Keratinocyte (primary cell): ENCODE data around the gene MON2. TPM values are rescaled to one million over a fixed set of nuclear protein-coding genes. Genes with fewer than 3 reads are reported as not detected.

ENCODE experiments used
- DNase-seq: peaks from one replicate; pipeline ENCODE4 v3.0.0-alpha.2; 2011; ENCODE audit warnings: low read depth, missing footprints, low spot score
- FAIRE-seq: peaks from 2 replicates; lab custom pipeline; 2011; peaks lifted over from hg19 to GRCh38; lab: Jason Lieb, UNC
- H2AFZ ChIP-seq: 2 replicates; pipeline ENCODE4 v1.6.0; 2012; ENCODE audit warnings: low read length, control low read depth, inconsistent platforms; ENCODE audit not compliant: control insufficient read depth
- H3K27ac ChIP-seq: 2 replicates; pipeline ENCODE4 v1.5.1; 2011; ENCODE audit warnings: low read length; ENCODE audit not compliant: control insufficient read depth, insufficient read depth
- H3K27me3 ChIP-seq: 3 replicates; pipeline ENCODE4 v1.6.0; 2011; ENCODE audit warnings: low read length; ENCODE audit not compliant: control insufficient read depth, insufficient read depth; ENCODE audit errors: extremely low read depth
- H3K36me3 ChIP-seq, 2 experiments: 2 replicates in 1 of 2; 3 replicates in 1 of 2; pipeline ENCODE4 v1.5.1; 2011; ENCODE audit warnings: low read length in 2 of 2, mild to moderate bottlenecking in 1 of 2; ENCODE audit not compliant: control insufficient read depth in 2 of 2, insufficient read depth in 2 of 2; ENCODE audit errors: extremely low read depth in 1 of 2
- H3K4me1 ChIP-seq: 3 replicates; pipeline ENCODE4 v1.5.1; 2011; ENCODE audit warnings: low read length; ENCODE audit not compliant: control insufficient read depth, insufficient read depth; ENCODE audit errors: extremely low read depth
- H3K4me2 ChIP-seq: 3 replicates; pipeline ENCODE4 v1.6.0; 2011; ENCODE audit warnings: low read depth, low read length; ENCODE audit not compliant: control insufficient read depth, insufficient read depth; ENCODE audit errors: extremely low read depth
- H3K4me3 ChIP-seq, 3 experiments: fragments of 200-600 bp in 1 of 3; sonication (generic) in 1 of 3; 2 replicates in 2 of 3; 3 replicates in 1 of 3; pipeline ENCODE4 v1.5.1; 2011 to 2016; ENCODE audit warnings: low read length in 3 of 3, mild to moderate bottlenecking in 3 of 3, control low read depth in 2 of 3, inconsistent platforms in 1 of 3, low read depth in 1 of 3, mixed read lengths in 1 of 3, mixed run types in 1 of 3, moderate library complexity in 1 of 3; ENCODE audit not compliant: control insufficient read depth in 2 of 3, insufficient read depth in 2 of 3; ENCODE audit errors: extremely low read depth in 1 of 3
- H3K79me2 ChIP-seq: 2 replicates; pipeline ENCODE4 v1.6.0; 2012; ENCODE audit warnings: low read length; ENCODE audit not compliant: control insufficient read depth, insufficient read depth
- H3K9ac ChIP-seq: 3 replicates; pipeline ENCODE4 v1.6.0; 2011; ENCODE audit warnings: low read length; ENCODE audit not compliant: control insufficient read depth, insufficient read depth; ENCODE audit errors: extremely low read depth
- H3K9me1 ChIP-seq: 3 replicates; pipeline ENCODE4 v1.6.0; 2011; ENCODE audit warnings: low read length; ENCODE audit not compliant: control insufficient read depth, insufficient read depth; ENCODE audit errors: extremely low read depth
- H3K9me3 ChIP-seq: 2 replicates; pipeline ENCODE4 v1.5.1; 2012; ENCODE audit warnings: low read depth, low read length; ENCODE audit not compliant: control insufficient read depth
- H4K20me1 ChIP-seq: 3 replicates; pipeline ENCODE4 v1.6.0; 2011; ENCODE audit warnings: low read length; ENCODE audit not compliant: control insufficient read depth, insufficient read depth; ENCODE audit errors: extremely low read depth
- EZH2 ChIP-seq: IDR thresholded peaks from one replicate; pipeline ENCODE4 v1.6.1; 2012; ENCODE audit warnings: inconsistent platforms, mild to moderate bottlenecking, low read length, moderate library complexity
- dilution Hi-C: fragments of 300-500 bp; cut with MboI; formaldehyde crosslinking; loops from one replicate; pipeline ENCODE4 v1.7.0; 2020; ENCODE audit warnings: low sequenced_read_pairs; ENCODE audit not compliant: extremely low pct_ligation_motif_present
- polyA plus RNA-seq, 5 experiments: library from polyadenylated mRNA; depleted of rRNA in 3 of 5; stranded (reverse) in 3 of 5; stranded (forward) in 1 of 5; unstranded in 1 of 5; fragments of >200 nt; gene quantifications; 1 replicate in 1 of 5; 2 replicates in 3 of 5; 3 replicates in 1 of 5; pipeline versions ENCODE4 v1.2.1 to v1.2.3, GENCODE V29; 2011 to 2012; ENCODE audit warnings: missing spikeins in 2 of 5, low read depth in 1 of 5, low replicate concordance in 1 of 5
- TF ChIP-seq, protein P1 (sequence below), 3 experiments: IDR thresholded peaks in 1 of 3; conservative IDR thresholded peaks in 1 of 3; optimal IDR thresholded peaks in 1 of 3; 2 replicates in 2 of 3; 3 replicates in 1 of 3; pipeline versions ENCODE3 to v1.5.1; 2011; ENCODE audit warnings: low read length in 3 of 3, mild to moderate bottlenecking in 3 of 3, moderate library complexity in 2 of 3, control low read depth in 1 of 3, inconsistent platforms in 1 of 3; ENCODE audit not compliant: insufficient read depth in 2 of 3; ENCODE audit errors: extremely low read depth in 1 of 3

MON2 gene
- polyA plus RNA-seq, 1 donor (not counting 4 experiments of a cell fraction or from before 2014, with no cell fraction given): 18.5 TPM

DNA sequence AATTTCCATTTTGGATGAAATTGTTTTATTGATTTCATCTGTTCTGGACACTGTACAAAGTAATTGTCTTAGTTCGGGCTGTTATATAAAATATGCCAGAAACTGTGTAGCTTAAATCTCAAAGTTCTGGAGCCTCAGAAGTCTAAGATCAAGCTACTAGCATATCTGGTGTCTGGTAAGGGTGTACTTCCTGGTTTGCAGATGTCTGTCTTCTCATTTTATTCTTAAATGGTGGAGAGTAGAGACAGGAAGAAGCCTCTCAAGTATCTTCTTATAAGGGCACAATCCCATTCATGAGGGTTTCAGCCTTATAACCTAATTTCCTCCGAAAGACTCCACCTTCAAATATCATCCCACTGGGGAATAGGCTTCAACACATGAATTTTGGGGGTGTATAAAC is 51.3 kb downstream of the MON2 start:
- H4K20me1 ChIP-seq: no peaks in the 10 kb centered on the region
- no peaks in the 10 kb centered on the region for H3K9me3 ChIP-seq

DNA sequence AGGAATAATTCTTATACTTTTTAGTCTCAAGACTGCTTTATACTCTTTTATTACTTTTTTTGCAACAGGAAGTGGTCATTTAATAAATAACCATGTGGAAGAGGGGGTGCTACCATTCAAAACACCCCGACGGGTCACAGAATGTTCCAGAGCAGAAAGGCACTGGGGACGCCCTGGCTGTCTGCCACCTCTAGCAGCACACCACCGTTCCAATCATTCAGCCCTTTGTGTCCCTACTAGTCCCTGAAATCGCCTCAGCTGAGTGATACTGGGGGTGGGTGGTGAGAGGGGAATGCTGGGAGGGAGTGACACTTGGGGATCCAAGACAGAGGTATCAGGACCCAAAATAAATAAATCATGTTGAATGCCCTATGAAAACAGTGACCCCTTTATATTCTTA is 52.4 kb downstream of the MON2 start:
- Histone ChIP-seq H2AFZ (no peak overlapping the region), H3K9me1 (no peaks in the 10 kb centered on the region), H3K79me2 (no peaks in the 10 kb centered on the region), H3K9ac (no peak overlapping the region), H3K27ac (no peak overlapping the region), H3K9me3 (no peaks in the 10 kb centered on the region), H3K36me3 (no peaks in the 10 kb centered on the region), H3K27me3 (no peaks in the 10 kb centered on the region), H4K20me1 (no peaks in the 10 kb centered on the region), H3K4me2 (no peak overlapping the region), H3K4me3 (no peak overlapping the region), H3K4me1 (no peaks in the 10 kb centered on the region)
- no peak for TF ChIP-seq EZH2
- TF ChIP-seq, protein P1, sequence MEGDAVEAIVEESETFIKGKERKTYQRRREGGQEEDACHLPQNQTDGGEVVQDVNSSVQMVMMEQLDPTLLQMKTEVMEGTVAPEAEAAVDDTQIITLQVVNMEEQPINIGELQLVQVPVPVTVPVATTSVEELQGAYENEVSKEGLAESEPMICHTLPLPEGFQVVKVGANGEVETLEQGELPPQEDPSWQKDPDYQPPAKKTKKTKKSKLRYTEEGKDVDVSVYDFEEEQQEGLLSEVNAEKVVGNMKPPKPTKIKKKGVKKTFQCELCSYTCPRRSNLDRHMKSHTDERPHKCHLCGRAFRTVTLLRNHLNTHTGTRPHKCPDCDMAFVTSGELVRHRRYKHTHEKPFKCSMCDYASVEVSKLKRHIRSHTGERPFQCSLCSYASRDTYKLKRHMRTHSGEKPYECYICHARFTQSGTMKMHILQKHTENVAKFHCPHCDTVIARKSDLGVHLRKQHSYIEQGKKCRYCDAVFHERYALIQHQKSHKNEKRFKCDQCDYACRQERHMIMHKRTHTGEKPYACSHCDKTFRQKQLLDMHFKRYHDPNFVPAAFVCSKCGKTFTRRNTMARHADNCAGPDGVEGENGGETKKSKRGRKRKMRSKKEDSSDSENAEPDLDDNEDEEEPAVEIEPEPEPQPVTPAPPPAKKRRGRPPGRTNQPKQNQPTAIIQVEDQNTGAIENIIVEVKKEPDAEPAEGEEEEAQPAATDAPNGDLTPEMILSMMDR (optimal IDR thresholded peaks at IDR 0.05 in 1 of 3, IDR thresholded peaks at IDR 0.05 in 1 of 3, conservative IDR thresholded peaks at IDR 0.05 in 1 of 3; ENCODE audit: extremely low read depth in 1 of 3, insufficient read depth in 2 of 3, low read length in 3 of 3): no peak
- DNase-seq (no peak), FAIRE-seq (no peak)
- dilution Hi-C loops: no loop called here

More for the DNA sequence above, 51.3 kb downstream of the MON2 start:
- Histone ChIP-seq H3K4me2 (no peak overlapping the region), H3K9ac (no peak overlapping the region), H3K79me2 (no peaks in the 10 kb centered on the region), H3K4me3 (no peak overlapping the region), H3K27ac (no peak overlapping the region), H3K4me1 (no peaks in the 10 kb centered on the region), H3K9me1 (no peaks in the 10 kb centered on the region), H3K36me3 (no peaks in the 10 kb centered on the region), H3K27me3 (no peaks in the 10 kb centered on the region), H2AFZ (no peak overlapping the region)
- no peak for DNase-seq
- dilution Hi-C loops: no loop called here
- no peak for FAIRE-seq
- no peak for TF ChIP-seq EZH2
- TF ChIP-seq, protein P1 (optimal IDR thresholded peaks at IDR 0.05 in 1 of 3, IDR thresholded peaks at IDR 0.05 in 1 of 3, conservative IDR thresholded peaks at IDR 0.05 in 1 of 3; ENCODE audit: extremely low read depth in 1 of 3, insufficient read depth in 2 of 3, low read length in 3 of 3): no peak
